Muscle of arm (tissue), 12 donors: ENCODE data around the gene SIDT1. TPM values are rescaled to one million over a fixed set of nuclear protein-coding genes. Genes with fewer than 3 reads are reported as not detected.
A peak's percentile ranks its signal among the peaks of the same experiment; 100 is the strongest.
"Not testable (repeated sequence)": the region's sequence is repeated elsewhere in the genome, so short reads cannot be mapped to it uniquely, and the experiment has no call there.

Experiments
- DNase-seq: peaks from one replicate; pipeline ENCODE4 v3.0.0-alpha.2; 2013
- polyA plus RNA-seq, 12 donors: library from polyadenylated mRNA; unstranded; fragments of 120-200 nt; gene quantifications; one replicate each; pipeline ENCODE4 v1.2.1, GENCODE V29; 2013; ENCODE audit not compliant: insufficient read length in 12 of 12

Gene SIDT1
- polyA plus RNA-seq, 12 donors, result 1.3 to 16.6 (median 2.2) TPM; not detected in 1

GRCh38 chr3:113634782-113635474 is 102.6 kb downstream of the SIDT1 start:
- DNase-seq, result no peak

- DNase-seq, result not testable (repeated sequence)
Observed at GRCh38 chr3:113636034-113636433, 103.7 kb downstream of the SIDT1 start.

- no peak for DNase-seq
Observed at GRCh38 chr3:113637756-113638155, 105.4 kb downstream of the SIDT1 start.

GRCh38 chr3:113638910-113639309 is 106.6 kb downstream of the SIDT1 start:
- no peak for DNase-seq

- DNase-seq, result no peak
Observed at GRCh38 chr3:113643583-113643982, 111.2 kb downstream of the SIDT1 start.

- no peak for DNase-seq
Observed at GRCh38 chr3:113648524-113648923, 116.2 kb downstream of the SIDT1 start.

- DNase-seq, result no peak
Observed at GRCh38 chr3:113649174-113649845, 117.0 kb downstream of the SIDT1 start.

GRCh38 chr3:113654310-113654709 is 122.0 kb downstream of the SIDT1 start:
- DNase-seq, result no peak

GRCh38 chr3:113654851-113655250 is 122.5 kb downstream of the SIDT1 start:
- DNase-seq, result no peak

GRCh38 chr3:113658107-113658506 is 125.8 kb downstream of the SIDT1 start:
- no peak for DNase-seq

GRCh38 chr3:113659101-113659541 is 126.8 kb downstream of the SIDT1 start:
- no peak for DNase-seq

GRCh38 chr3:113659996-113660395 is 127.6 kb downstream of the SIDT1 start:
- no peak for DNase-seq

GRCh38 chr3:113660458-113660857 is 128.1 kb downstream of the SIDT1 start:
- no peak for DNase-seq

GRCh38 chr3:113660896-113661295 is 128.5 kb downstream of the SIDT1 start:
- DNase-seq, result no peak

GRCh38 chr3:113662824-113663223 is 130.5 kb downstream of the SIDT1 start:
- no peak for DNase-seq

- DNase-seq, result no peak
Observed at GRCh38 chr3:113663324-113663750, 131.0 kb downstream of the SIDT1 start.

GRCh38 chr3:113663761-113664160 is 131.4 kb downstream of the SIDT1 start:
- DNase-seq, result no peak

- no peak for DNase-seq
Observed at GRCh38 chr3:113664523-113665094, 132.3 kb downstream of the SIDT1 start.

GRCh38 chr3:113668015-113668414 is 135.7 kb downstream of the SIDT1 start:
- DNase-seq, result peak; percentile 14

GRCh38 chr3:113673593-113673992 is 141.2 kb downstream of the SIDT1 start:
- DNase-seq, result no peak

- no peak for DNase-seq
Observed at GRCh38 chr3:113676261-113676660, 143.9 kb downstream of the SIDT1 start.

GRCh38 chr3:113677737-113678136 is 145.4 kb downstream of the SIDT1 start:
- no peak for DNase-seq

GRCh38 chr3:113678773-113679172 is 146.4 kb downstream of the SIDT1 start:
- no peak for DNase-seq
